Uterus (tissue), 4 donors: ENCODE results near the gene CHST11. TPM values are rescaled to one million over a fixed set of nuclear protein-coding genes. Genes with fewer than 3 reads are reported as not detected.

ENCODE experiments used
- DNase-seq, 2 donors: peaks; one replicate each; pipeline ENCODE4 v3.0.0-alpha.2; 2019 to 2020
- H3K27ac ChIP-seq, 2 donors: fragments of 200-600 bp; sonication (generic); 1 replicate in 1 of 2; 2 replicates in 1 of 2; pipeline ENCODE4 v1.5.1; 2016 to 2018
- H3K27me3 ChIP-seq, 2 donors: fragments of 200-600 bp; sonication (generic); one replicate each; pipeline ENCODE4 v1.5.1; 2018 to 2019; ENCODE audit warnings: control low read depth in 1 of 2
- H3K36me3 ChIP-seq, 2 donors: fragments of 200-600 bp; sonication (generic); one replicate each; pipeline ENCODE4 v1.5.1; 2019; ENCODE audit warnings: control low read depth in 1 of 2
- H3K4me1 ChIP-seq, 2 donors: fragments of 200-600 bp; sonication (generic); one replicate each; pipeline ENCODE4 v1.5.1; 2018 to 2019; ENCODE audit warnings: control low read depth in 1 of 2
- H3K4me3 ChIP-seq, 2 donors: fragments of 200-600 bp; sonication (generic); 1 replicate in 1 of 2; 2 replicates in 1 of 2; pipeline ENCODE4 v1.5.1; 2018 to 2019; ENCODE audit warnings: mild to moderate bottlenecking in 1 of 2
- H3K9me3 ChIP-seq, 2 donors: fragments of 200-600 bp; sonication (generic); one replicate each; pipeline ENCODE4 v1.5.1; 2019; ENCODE audit warnings: control low read depth in 1 of 2
- POLR2A ChIP-seq, 2 donors: fragments of 450-650 bp; IDR thresholded peaks; one replicate each; pipeline ENCODE4 v1.6.1; 2016; ENCODE audit warnings: antibody characterized with exemption in 2 of 2, mild to moderate bottlenecking in 1 of 2, moderate library complexity in 1 of 2
- intact Hi-C: fragments of 100-400 bp; cut with DNase I; formaldehyde crosslinking; loops from one replicate; pipeline ENCODE4 v1.15.1; 2023; ENCODE audit warnings: low total_unique reads
- total RNA-seq, 4 donors: library from RNA; depleted of rRNA in 3 of 4; stranded (reverse); fragments of >200 nt in 3 of 4; gene quantifications; one replicate each; pipeline versions ENCODE4 v1.1.0 to v1.2.4, GENCODE V29; 2014 to 2023
- TF ChIP-seq, protein P1 (sequence below), 4 experiments: fragments of 200-600 bp in 2 of 4; fragments of 450-650 bp in 2 of 4; sonication (generic) in 2 of 4; IDR thresholded peaks; one replicate each; pipeline ENCODE4 v1.5.1; 2016 to 2019; ENCODE audit warnings: antibody characterized with exemption in 4 of 4, mild to moderate bottlenecking in 2 of 4, moderate library complexity in 1 of 4
- donor health status: DM: yes; HTN: yes; CAD: no.

CHST11 gene
- total RNA-seq, 4 donors from 2014 or later: 21.0 to 82.1 (median 58.7) TPM

DNA sequence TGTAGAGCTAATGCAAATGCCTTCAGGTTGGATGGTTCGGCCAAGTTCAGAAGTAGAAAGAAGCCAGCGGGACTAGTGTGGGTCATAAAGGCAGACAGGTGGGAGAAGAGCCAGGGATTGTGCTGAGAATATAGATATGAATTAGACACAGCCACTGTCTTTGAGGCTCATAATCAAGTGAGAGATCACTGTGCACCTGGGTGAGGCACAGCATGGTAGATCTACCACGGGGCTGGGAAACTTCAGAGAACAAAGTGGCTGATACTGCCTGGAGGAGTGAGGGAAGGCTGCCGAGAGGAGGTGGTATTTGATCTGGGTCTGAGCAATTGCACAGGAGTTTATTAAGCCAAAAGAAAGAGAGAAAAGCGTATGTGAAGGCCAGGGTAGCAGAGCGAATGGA is 40.6 kb upstream of the CHST11 start:
- Histone ChIP-seq H3K27me3 (no peaks in the 10 kb centered on the region), H3K4me1 (no peaks in the 10 kb centered on the region), H3K4me3 (no peak overlapping the region), H3K9me3 (no peaks in the 10 kb centered on the region), H3K36me3 (no peaks in the 10 kb centered on the region), H3K27ac (no peak overlapping the region)
- TF ChIP-seq, protein P1, sequence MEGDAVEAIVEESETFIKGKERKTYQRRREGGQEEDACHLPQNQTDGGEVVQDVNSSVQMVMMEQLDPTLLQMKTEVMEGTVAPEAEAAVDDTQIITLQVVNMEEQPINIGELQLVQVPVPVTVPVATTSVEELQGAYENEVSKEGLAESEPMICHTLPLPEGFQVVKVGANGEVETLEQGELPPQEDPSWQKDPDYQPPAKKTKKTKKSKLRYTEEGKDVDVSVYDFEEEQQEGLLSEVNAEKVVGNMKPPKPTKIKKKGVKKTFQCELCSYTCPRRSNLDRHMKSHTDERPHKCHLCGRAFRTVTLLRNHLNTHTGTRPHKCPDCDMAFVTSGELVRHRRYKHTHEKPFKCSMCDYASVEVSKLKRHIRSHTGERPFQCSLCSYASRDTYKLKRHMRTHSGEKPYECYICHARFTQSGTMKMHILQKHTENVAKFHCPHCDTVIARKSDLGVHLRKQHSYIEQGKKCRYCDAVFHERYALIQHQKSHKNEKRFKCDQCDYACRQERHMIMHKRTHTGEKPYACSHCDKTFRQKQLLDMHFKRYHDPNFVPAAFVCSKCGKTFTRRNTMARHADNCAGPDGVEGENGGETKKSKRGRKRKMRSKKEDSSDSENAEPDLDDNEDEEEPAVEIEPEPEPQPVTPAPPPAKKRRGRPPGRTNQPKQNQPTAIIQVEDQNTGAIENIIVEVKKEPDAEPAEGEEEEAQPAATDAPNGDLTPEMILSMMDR (IDR thresholded peaks at IDR 0.05): no peak
- no peak for TF ChIP-seq POLR2A (IDR thresholded peaks at IDR 0.05)
- DNase-seq: no peak
- intact Hi-C loops: no loop called here

DNA sequence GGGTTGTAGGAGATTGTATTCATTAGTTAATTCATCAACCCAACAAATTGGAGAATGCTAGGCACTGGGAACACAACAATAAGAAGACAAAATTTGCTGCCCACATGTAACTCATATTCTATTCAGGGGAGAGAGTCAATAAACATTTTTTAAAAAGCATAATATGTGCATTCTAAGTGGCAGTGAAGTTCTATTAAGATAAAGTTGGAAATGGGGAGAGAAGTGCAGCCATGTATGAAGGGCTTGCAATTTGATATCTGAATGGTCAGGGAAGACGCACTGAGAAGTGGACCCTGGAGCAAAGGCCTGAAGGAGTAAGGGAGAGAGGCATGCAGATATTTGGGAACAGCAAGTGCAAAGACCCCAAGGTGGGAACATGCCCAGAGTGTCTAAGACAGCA is 40.2 kb upstream of the CHST11 start:
- DNase-seq: no peak
- intact Hi-C loops: no loop called here
- TF ChIP-seq POLR2A (IDR thresholded peaks at IDR 0.05): no peak
- Histone ChIP-seq H3K4me1 (no peaks in the 10 kb centered on the region), H3K27ac (no peak overlapping the region), H3K4me3 (no peak overlapping the region), H3K9me3 (no peaks in the 10 kb centered on the region), H3K36me3 (no peaks in the 10 kb centered on the region), H3K27me3 (no peaks in the 10 kb centered on the region)

- no peaks in the 10 kb centered on the region for H3K36me3 ChIP-seq
- DNase-seq: no peak
Observed at GRCh38 chr12:104419717-104420116, 37.0 kb upstream of the CHST11 start.

GRCh38 chr12:104420868-104421267 is 35.9 kb upstream of the CHST11 start:
- H3K9me3 ChIP-seq: no peaks in the 10 kb centered on the region
- intact Hi-C loops: no loop called here
- no peaks in the 10 kb centered on the region for H3K36me3 ChIP-seq
- no peaks in the 10 kb centered on the region for H3K4me1 ChIP-seq
- TF ChIP-seq, protein P1 (IDR thresholded peaks at IDR 0.05): no peak
- TF ChIP-seq POLR2A (IDR thresholded peaks at IDR 0.05): no peak
- no peaks in the 10 kb centered on the region for H3K27me3 ChIP-seq
- DNase-seq: no peak
- H3K4me3 ChIP-seq: no peak overlapping the region
- no peak overlapping the region for H3K27ac ChIP-seq

More at GRCh38 chr12:104419717-104420116, 37.0 kb upstream of the CHST11 start:
- Histone ChIP-seq H3K27me3 (no peaks in the 10 kb centered on the region), H3K4me3 (no peak overlapping the region), H3K9me3 (no peaks in the 10 kb centered on the region), H3K27ac (no peak overlapping the region), H3K4me1 (no peaks in the 10 kb centered on the region)
- intact Hi-C loops: no loop called here
- TF ChIP-seq, protein P1 (IDR thresholded peaks at IDR 0.05): no peak
- no peak for TF ChIP-seq POLR2A (IDR thresholded peaks at IDR 0.05)

- Histone ChIP-seq H3K4me1 (no peaks in the 10 kb centered on the region), H3K27me3 (no peaks in the 10 kb centered on the region), H3K27ac (no peak overlapping the region), H3K9me3 (no peaks in the 10 kb centered on the region), H3K4me3 (no peak overlapping the region), H3K36me3 (no peaks in the 10 kb centered on the region)
- intact Hi-C loops: no loop called here
- DNase-seq: no peak
- TF ChIP-seq, protein P1 (IDR thresholded peaks at IDR 0.05): no peak
- no peak for TF ChIP-seq POLR2A (IDR thresholded peaks at IDR 0.05)
Observed at GRCh38 chr12:104421343-104421742, 35.4 kb upstream of the CHST11 start.

- no peaks in the 10 kb centered on the region for H3K9me3 ChIP-seq
- no peak for DNase-seq
- no peaks in the 10 kb centered on the region for H3K27me3 ChIP-seq
- H3K4me1 ChIP-seq: no peaks in the 10 kb centered on the region
- no peaks in the 10 kb centered on the region for H3K36me3 ChIP-seq
- intact Hi-C loops: no loop called here
- H3K27ac ChIP-seq: no peak overlapping the region
- H3K4me3 ChIP-seq: no peak overlapping the region
- TF ChIP-seq, protein P1 (IDR thresholded peaks at IDR 0.05): no peak
- no peak for TF ChIP-seq POLR2A (IDR thresholded peaks at IDR 0.05)
Observed at GRCh38 chr12:104422441-104422840, 34.3 kb upstream of the CHST11 start.
